ENCODE data around the gene GIGYF2. TPM values are rescaled to one million over a fixed set of nuclear protein-coding genes. Genes with fewer than 3 reads are reported as not detected.
"Not testable (repeated sequence)": the region's sequence is repeated elsewhere in the genome, so short reads cannot be mapped to it uniquely, and the experiment has no call there.

The GIGYF2 gene
- polyA plus RNA-seq, 1 donor: 63.4 TPM

- H3K9me3 ChIP-seq (ENCODE audit: control insufficient read depth, low read depth, low read length): no peaks in the 10 kb centered on the region
- H3K4me1 ChIP-seq (ENCODE audit: control insufficient read depth, insufficient read depth, low read length): no peaks in the 10 kb centered on the region
- H3K27me3 ChIP-seq (ENCODE audit: control insufficient read depth, insufficient read depth, low read length): no peaks in the 10 kb centered on the region
- peak in 1 of 2 donors; percentile 7 for DNase-seq
- no peak overlapping the region for H3K27ac ChIP-seq (ENCODE audit: low read length)
- 100% methylated on average over 1 of the region's 10 CpGs for WGBS (ENCODE audit: insufficient coverage, low lambda C conversion rate)
- no peaks in the 10 kb centered on the region for H3K36me3 ChIP-seq (ENCODE audit: control insufficient read depth, insufficient read depth, low read length)
- H3K4me3 ChIP-seq (ENCODE audit: low read length): no peak overlapping the region
These were observed 29.0 kb upstream of the GIGYF2 start for GRCh38 chr2:232667989-232668583.

DNA sequence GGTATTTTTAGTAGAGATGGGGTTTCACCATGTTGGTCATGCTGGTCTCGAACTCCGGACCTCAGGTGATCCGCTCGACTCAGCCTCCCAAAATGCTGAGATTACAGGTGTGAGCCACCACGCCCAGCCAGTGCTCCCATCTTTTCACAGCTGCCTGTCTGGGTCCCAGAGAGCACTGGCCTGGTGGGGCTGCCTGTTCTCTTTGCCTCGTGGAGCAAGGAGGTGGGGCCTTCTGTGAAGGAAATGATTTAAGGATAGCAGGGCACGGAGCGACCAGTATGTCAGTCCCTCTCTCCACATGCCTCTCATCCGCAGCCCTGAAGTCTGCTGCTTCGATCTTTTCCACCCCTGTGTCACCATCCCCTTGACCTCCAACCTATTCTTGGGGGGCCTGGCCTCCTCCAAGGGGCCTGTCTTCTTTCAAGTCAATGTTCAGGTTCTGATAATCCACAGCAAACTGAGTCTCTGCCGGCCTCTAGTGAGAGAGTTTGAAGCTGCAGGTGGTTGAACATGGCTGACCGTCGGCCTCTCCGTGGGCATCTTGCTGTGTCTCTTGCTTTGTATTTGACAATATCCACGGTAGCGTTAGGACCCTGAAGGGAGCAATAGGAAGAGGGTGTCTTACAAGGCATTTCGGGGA lies 28.2 kb upstream of the GIGYF2 start:
- Histone ChIP-seq H3K36me3 (ENCODE audit: control insufficient read depth, insufficient read depth, low read length) (no peaks in the 10 kb centered on the region), H3K9me3 (ENCODE audit: control insufficient read depth, low read depth, low read length) (no peaks in the 10 kb centered on the region), H3K4me3 (ENCODE audit: low read length) (no peak overlapping the region), H3K27me3 (ENCODE audit: control insufficient read depth, insufficient read depth, low read length) (no peaks in the 10 kb centered on the region), H3K4me1 (ENCODE audit: control insufficient read depth, insufficient read depth, low read length) (no peaks in the 10 kb centered on the region), H3K27ac (ENCODE audit: low read length) (no peak overlapping the region)
- WGBS (ENCODE audit: insufficient coverage, low lambda C conversion rate): 82% methylated on average over 2 of the region's 17 CpGs
- DNase-seq: peak in 1 of 2 donors; percentile 18

DNA sequence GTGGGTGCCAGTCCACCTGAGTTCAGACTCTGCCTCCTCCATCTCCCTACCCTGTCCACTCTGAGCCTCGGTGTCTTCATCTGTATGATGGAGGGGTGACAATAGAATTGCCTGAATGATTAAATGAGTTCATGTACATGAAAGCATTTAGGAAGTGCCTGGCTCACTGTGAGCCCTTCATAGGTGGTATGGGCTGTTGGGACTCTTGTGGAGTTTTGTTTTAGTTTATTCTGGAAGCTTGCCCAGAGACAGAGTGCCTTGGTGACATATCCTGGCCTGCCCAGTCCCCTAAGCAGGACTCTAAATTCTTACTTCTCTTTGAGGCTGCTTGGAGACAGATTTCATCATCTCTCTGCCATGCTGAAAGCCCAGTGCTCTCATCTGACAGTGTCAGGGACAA lies 24.5 kb upstream of the GIGYF2 start:
- no peaks in the 10 kb centered on the region for H3K36me3 ChIP-seq (ENCODE audit: control insufficient read depth, insufficient read depth, low read length)
- no peaks in the 10 kb centered on the region for H3K4me1 ChIP-seq (ENCODE audit: control insufficient read depth, insufficient read depth, low read length)
- H3K27ac ChIP-seq (ENCODE audit: low read length): no peak overlapping the region
- DNase-seq: no peak
- WGBS (ENCODE audit: insufficient coverage, low lambda C conversion rate): no CpG with 5 or more reads among the region's 1 CpG
- H3K9me3 ChIP-seq (ENCODE audit: control insufficient read depth, low read depth, low read length): no peaks in the 10 kb centered on the region
- no peaks in the 10 kb centered on the region for H3K27me3 ChIP-seq (ENCODE audit: control insufficient read depth, insufficient read depth, low read length)
- H3K4me3 ChIP-seq (ENCODE audit: low read length): no peak overlapping the region

GRCh38 chr2:232674491-232674890 lies 22.6 kb upstream of the GIGYF2 start:
- H3K4me1 ChIP-seq (ENCODE audit: control insufficient read depth, insufficient read depth, low read length): no peaks in the 10 kb centered on the region
- H3K4me3 ChIP-seq (ENCODE audit: low read length): no peak overlapping the region
- H3K27ac ChIP-seq (ENCODE audit: low read length): no peak overlapping the region
- 20% methylated on average over 1 of the region's 6 CpGs for WGBS (ENCODE audit: insufficient coverage, low lambda C conversion rate)
- no peaks in the 10 kb centered on the region for H3K9me3 ChIP-seq (ENCODE audit: control insufficient read depth, low read depth, low read length)
- H3K27me3 ChIP-seq (ENCODE audit: control insufficient read depth, insufficient read depth, low read length): no peaks in the 10 kb centered on the region
- no peaks in the 10 kb centered on the region for H3K36me3 ChIP-seq (ENCODE audit: control insufficient read depth, insufficient read depth, low read length)
- no peak for DNase-seq

DNA sequence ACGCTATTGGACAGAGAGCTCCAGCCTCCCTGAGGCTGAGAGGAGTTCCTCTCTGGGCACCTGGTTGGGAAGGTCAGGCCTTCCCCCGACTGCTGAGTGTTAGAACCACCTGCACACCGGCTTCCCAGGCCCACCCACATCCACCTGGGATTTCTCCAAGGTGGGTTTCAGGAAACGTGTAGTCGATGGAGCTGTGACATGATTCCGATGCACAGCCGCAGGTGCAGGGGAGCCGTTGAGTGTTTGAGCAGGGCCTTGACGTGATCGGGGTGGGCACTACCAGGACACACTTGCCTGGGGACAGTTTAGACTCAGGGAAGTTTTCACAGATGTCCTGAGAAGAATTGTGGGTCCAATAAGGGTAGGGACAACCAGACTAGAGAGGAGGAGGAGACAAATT lies 21.8 kb upstream of the GIGYF2 start:
- no peak overlapping the region for H3K27ac ChIP-seq (ENCODE audit: low read length)
- no peak for DNase-seq
- no peaks in the 10 kb centered on the region for H3K36me3 ChIP-seq (ENCODE audit: control insufficient read depth, insufficient read depth, low read length)
- no peaks in the 10 kb centered on the region for H3K27me3 ChIP-seq (ENCODE audit: control insufficient read depth, insufficient read depth, low read length)
- H3K9me3 ChIP-seq (ENCODE audit: control insufficient read depth, low read depth, low read length): no peaks in the 10 kb centered on the region
- no peak overlapping the region for H3K4me3 ChIP-seq (ENCODE audit: low read length)
- no peaks in the 10 kb centered on the region for H3K4me1 ChIP-seq (ENCODE audit: control insufficient read depth, insufficient read depth, low read length)
- WGBS (ENCODE audit: insufficient coverage, low lambda C conversion rate): no CpG with 5 or more reads among the region's 10 CpGs

DNA sequence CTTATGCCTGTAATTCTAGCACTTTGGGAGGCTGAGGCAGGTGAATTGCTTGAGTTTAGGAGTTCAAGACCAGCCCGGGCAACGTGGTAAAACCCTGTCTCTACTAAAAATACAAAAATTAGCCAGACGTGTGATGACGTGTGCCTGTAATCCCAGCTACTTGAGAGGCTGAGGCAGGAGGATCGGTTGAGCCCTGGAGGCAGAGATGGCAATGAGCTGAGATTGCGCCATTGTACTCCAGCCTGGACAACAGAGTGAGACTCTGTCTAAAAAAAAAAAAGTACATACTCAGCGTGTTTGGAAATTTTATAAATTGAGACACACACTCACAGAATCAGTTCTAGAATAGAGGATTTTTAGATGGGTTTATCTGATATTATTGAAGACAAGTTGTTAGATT lies 17.1 kb upstream of the GIGYF2 start:
- Histone ChIP-seq H3K27ac (ENCODE audit: low read length) (no peak overlapping the region), H3K36me3 (ENCODE audit: control insufficient read depth, insufficient read depth, low read length) (no peaks in the 10 kb centered on the region), H3K27me3 (ENCODE audit: control insufficient read depth, insufficient read depth, low read length) (peaks cover 3% of the 10 kb centered on the region), H3K9me3 (ENCODE audit: control insufficient read depth, low read depth, low read length) (no peaks in the 10 kb centered on the region), H3K4me3 (ENCODE audit: low read length) (no peak overlapping the region), H3K4me1 (ENCODE audit: control insufficient read depth, insufficient read depth, low read length) (no peaks in the 10 kb centered on the region)
- DNase-seq: no peak
- 90% methylated on average over 2 of the region's 7 CpGs for WGBS (ENCODE audit: insufficient coverage, low lambda C conversion rate)

DNA sequence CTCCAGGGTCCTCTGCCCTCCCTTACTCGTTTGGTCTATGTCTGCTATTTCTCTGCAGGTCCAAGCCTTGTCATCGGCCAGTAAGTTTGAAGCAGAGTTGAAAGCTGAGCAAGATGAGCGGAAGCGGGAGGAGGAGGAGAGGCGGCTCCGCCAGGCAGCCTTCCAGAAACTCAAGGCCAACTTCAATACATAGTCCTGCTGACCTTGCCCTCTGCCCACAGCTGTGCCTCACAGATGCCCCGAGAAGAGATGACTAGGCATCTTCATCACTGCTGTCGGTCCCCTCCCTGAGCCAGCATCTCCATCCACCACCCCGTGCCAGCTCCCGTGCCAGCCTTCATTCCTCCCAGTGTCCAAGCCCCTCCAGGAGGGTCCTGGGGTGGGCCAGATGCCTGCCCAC lies 15.6 kb upstream of the GIGYF2 start:
- H3K27ac ChIP-seq (ENCODE audit: low read length): no peak overlapping the region
- no peak for DNase-seq
- no peaks in the 10 kb centered on the region for H3K36me3 ChIP-seq (ENCODE audit: control insufficient read depth, insufficient read depth, low read length)
- WGBS (ENCODE audit: insufficient coverage, low lambda C conversion rate): no CpG with 5 or more reads among the region's 10 CpGs
- peaks cover 3% of the 10 kb centered on the region for H3K27me3 ChIP-seq (ENCODE audit: control insufficient read depth, insufficient read depth, low read length)
- no peaks in the 10 kb centered on the region for H3K9me3 ChIP-seq (ENCODE audit: control insufficient read depth, low read depth, low read length)
- no peak overlapping the region for H3K4me3 ChIP-seq (ENCODE audit: low read length)
- no peaks in the 10 kb centered on the region for H3K4me1 ChIP-seq (ENCODE audit: control insufficient read depth, insufficient read depth, low read length)

DNA sequence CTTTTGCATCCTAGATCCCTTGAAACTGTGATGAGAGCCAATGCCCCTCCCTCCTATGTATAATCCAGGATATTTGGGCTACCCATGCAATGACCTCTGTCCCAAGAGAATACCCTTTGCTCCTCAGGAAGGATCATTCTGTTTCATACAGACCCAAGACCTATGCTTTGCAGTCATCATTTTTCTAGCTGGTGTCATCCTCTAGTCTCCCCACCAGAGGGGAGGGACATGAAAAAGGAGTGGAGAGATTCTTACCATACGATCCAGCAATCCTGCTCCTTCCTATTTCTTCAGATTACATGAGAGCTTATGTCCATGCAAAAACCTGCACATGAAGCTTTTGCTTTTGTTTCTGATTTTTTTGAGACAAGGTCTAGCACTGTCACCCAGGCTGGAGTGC lies 13.8 kb upstream of the GIGYF2 start:
- no peak for DNase-seq
- Histone ChIP-seq H3K36me3 (ENCODE audit: control insufficient read depth, insufficient read depth, low read length) (no peaks in the 10 kb centered on the region), H3K27me3 (ENCODE audit: control insufficient read depth, insufficient read depth, low read length) (peaks cover 3% of the 10 kb centered on the region), H3K4me1 (ENCODE audit: control insufficient read depth, insufficient read depth, low read length) (no peaks in the 10 kb centered on the region), H3K4me3 (ENCODE audit: low read length) (no peak overlapping the region), H3K9me3 (ENCODE audit: control insufficient read depth, low read depth, low read length) (no peaks in the 10 kb centered on the region), H3K27ac (ENCODE audit: low read length) (no peak overlapping the region)
- WGBS (ENCODE audit: insufficient coverage, low lambda C conversion rate): no CpG with 5 or more reads among the region's 1 CpG

- not testable (repeated sequence) for H3K36me3 ChIP-seq (ENCODE audit: control insufficient read depth, insufficient read depth, low read length); H3K4me3 ChIP-seq (ENCODE audit: low read length); H3K27me3 ChIP-seq (ENCODE audit: control insufficient read depth, insufficient read depth, low read length); H3K9me3 ChIP-seq (ENCODE audit: control insufficient read depth, low read depth, low read length); H3K27ac ChIP-seq (ENCODE audit: low read length); DNase-seq; H3K4me1 ChIP-seq (ENCODE audit: control insufficient read depth, insufficient read depth, low read length)
- 100% methylated on average over 2 of the region's 6 CpGs for WGBS (ENCODE audit: insufficient coverage, low lambda C conversion rate)
These were observed 11.7 kb upstream of the GIGYF2 start for GRCh38 chr2:232685391-232685790.

- no peak for DNase-seq
- no peak overlapping the region for H3K4me3 ChIP-seq (ENCODE audit: low read length)
- no peaks in the 10 kb centered on the region for H3K36me3 ChIP-seq (ENCODE audit: control insufficient read depth, insufficient read depth, low read length)
- no peaks in the 10 kb centered on the region for H3K4me1 ChIP-seq (ENCODE audit: control insufficient read depth, insufficient read depth, low read length)
- H3K27me3 ChIP-seq (ENCODE audit: control insufficient read depth, insufficient read depth, low read length): no peaks in the 10 kb centered on the region
- no CpG with 5 or more reads among the region's 11 CpGs for WGBS (ENCODE audit: insufficient coverage, low lambda C conversion rate)
- no peaks in the 10 kb centered on the region for H3K9me3 ChIP-seq (ENCODE audit: control insufficient read depth, low read depth, low read length)
- no peak overlapping the region for H3K27ac ChIP-seq (ENCODE audit: low read length)
These were observed 9.6 kb upstream of the GIGYF2 start for GRCh38 chr2:232687382-232688160.

All from large intestine (tissue), 3 donors.